Stimulated activated CD8-positive, alpha-beta memory T cell treated with anti-CD3 and anti-CD28 coated beads, Interleukin-12 subunit alpha, Interleukin-12 subunit beta, amount 100 ng/mL, for 24 hours (primary cell): Measurements from ENCODE around the gene ST6GALNAC1.

Source experiments
- DNase-seq: peaks from one replicate; pipeline ENCODE4 v3.0.0-alpha.2; 2020; ENCODE audit errors: extremely low read depth

Gene ST6GALNAC1

GRCh38 chr17:76577876-76578275 lies 65.7 kb downstream of the ST6GALNAC1 start:
- no peak for DNase-seq

GRCh38 chr17:76576189-76576588 lies 67.4 kb downstream of the ST6GALNAC1 start:
- DNase-seq: no peak

- no peak for DNase-seq
Measured at GRCh38 chr17:76575570-76575969, 68.0 kb downstream of the ST6GALNAC1 start.
